GF-D8 (cell line): ENCODE results near the gene ELMO1.

Source experiments
- DNase-seq: peaks from one replicate; lab custom pipeline; 2025; lab: John Stamatoyannopoulos, UW

Gene ELMO1

GRCh38 chr7:37016064-37016878 is 432.4 kb downstream of the ELMO1 start:
- no peak for DNase-seq

GRCh38 chr7:37015353-37016034 is 433.2 kb downstream of the ELMO1 start:
- DNase-seq = no peak

- no peak for DNase-seq
These were observed 434.9 kb downstream of the ELMO1 start for GRCh38 chr7:37013771-37014170.

GRCh38 chr7:37011151-37011890 is 437.3 kb downstream of the ELMO1 start:
- DNase-seq = no peak

GRCh38 chr7:37009125-37009675 is 439.5 kb downstream of the ELMO1 start:
- no peak for DNase-seq

GRCh38 chr7:37007691-37008090 is 441.0 kb downstream of the ELMO1 start:
- no peak for DNase-seq

- DNase-seq = no peak
These were observed 441.4 kb downstream of the ELMO1 start for GRCh38 chr7:37007268-37007667.

GRCh38 chr7:37006764-37007163 is 441.9 kb downstream of the ELMO1 start:
- no peak for DNase-seq

- no peak for DNase-seq
These were observed 448.2 kb downstream of the ELMO1 start for GRCh38 chr7:37000511-37000910.

GRCh38 chr7:36999626-37000485 is 448.8 kb downstream of the ELMO1 start:
- DNase-seq = no peak

- DNase-seq = no peak
These were observed 452.9 kb downstream of the ELMO1 start for GRCh38 chr7:36995776-36996175.

- no peak for DNase-seq
These were observed 454.1 kb downstream of the ELMO1 start for GRCh38 chr7:36994456-36995112.

GRCh38 chr7:36986948-36987724 is 461.5 kb downstream of the ELMO1 start:
- no peak for DNase-seq

GRCh38 chr7:36986511-36986933 is 462.1 kb downstream of the ELMO1 start:
- DNase-seq = no peak

GRCh38 chr7:36985866-36986400 is 462.7 kb downstream of the ELMO1 start:
- no peak for DNase-seq

GRCh38 chr7:36985316-36985715 is 463.3 kb downstream of the ELMO1 start:
- DNase-seq = no peak

- peak; percentile 37 for DNase-seq
These were observed 463.9 kb downstream of the ELMO1 start for GRCh38 chr7:36984710-36985312.

GRCh38 chr7:36984041-36984521 is 464.6 kb downstream of the ELMO1 start:
- no peak for DNase-seq

- DNase-seq = no peak
These were observed 465.9 kb downstream of the ELMO1 start for GRCh38 chr7:36982766-36983165.
